Testis (tissue), 3 donors: ENCODE data around the gene SYT8. TPM values are rescaled to one million over a fixed set of nuclear protein-coding genes. Genes with fewer than 3 reads are reported as not detected.
A peak's percentile ranks its signal among the peaks of the same experiment; 100 is the strongest.

Experiments
- DNase-seq: peaks from one replicate; pipeline ENCODE4 v3.0.0-alpha.2; 2019
- H3K27ac ChIP-seq, 2 donors: fragments of 200-600 bp; sonication (generic); one replicate each; pipeline ENCODE4 v1.5.1; 2019
- H3K27me3 ChIP-seq: fragments of 200-600 bp; sonication (generic); one replicate; pipeline ENCODE4 v1.5.1; 2019
- H3K36me3 ChIP-seq: fragments of 200-600 bp; sonication (generic); one replicate; pipeline ENCODE4 v1.5.1; 2017; ENCODE audit warnings: low read depth; ENCODE audit errors: missing control alignments
- H3K4me1 ChIP-seq: fragments of 200-600 bp; sonication (generic); one replicate; pipeline ENCODE4 v1.5.1; 2019
- H3K4me3 ChIP-seq, 2 donors: fragments of 200-600 bp; sonication (generic); one replicate each; pipeline ENCODE4 v1.5.1; 2017 to 2019
- H3K9me3 ChIP-seq: fragments of 200-600 bp; sonication (generic); one replicate; pipeline ENCODE4 v1.5.1; 2017
- POLR2A ChIP-seq: fragments of 450-650 bp; IDR thresholded peaks from one replicate; pipeline ENCODE4 v1.6.1; 2017; ENCODE audit warnings: antibody characterized with exemption, mild to moderate bottlenecking, moderate library complexity
- WGBS, 2 donors: methylation state at CpG; one replicate each; pipeline ENCODE4 v1.1.5; 2018; 5-methylcytosine and 5-hydroxymethylcytosine counted together
- intact Hi-C: fragments of 100-400 bp; cut with DNase I; formaldehyde crosslinking; loops from one replicate; pipeline ENCODE4 v1.15.1; 2023; ENCODE audit warnings: low total_unique reads
- polyA plus RNA-seq: library from polyadenylated mRNA; stranded (reverse); fragments of 350-450 nt; fragmentation: Illumina TruSeq; extraction: RNeasy Lipid Tissue Mini Kit (QIAGEN cat#74804); gene quantifications from one replicate; pipeline ENCODE4 v1.2.3, GENCODE V29; 2014; ENCODE audit warnings: low read depth, low replicate concordance; ENCODE audit not compliant: insufficient read depth
- total RNA-seq, 2 donors: library from RNA; depleted of rRNA; stranded (reverse); fragments of >200 nt; gene quantifications; one replicate each; pipeline ENCODE4 v1.2.3, GENCODE V29; 2016
- TF ChIP-seq, protein P1 (sequence below), 3 experiments: fragments of 450-650 bp in 2 of 3; fragments of 200-600 bp in 1 of 3; sonication (generic) in 1 of 3; IDR thresholded peaks; one replicate each; pipeline ENCODE4 v1.5.1; 2016 to 2019; ENCODE audit warnings: antibody characterized with exemption in 3 of 3, mild to moderate bottlenecking in 2 of 3, moderate library complexity in 1 of 3

Gene SYT8
- total and polyA plus RNA-seq, 3 donors from 2014 or later, result 0.98 to 2.7 (median 1.7) TPM

GRCh38 chr11:1836011-1836945 is 1.5 kb downstream of the SYT8 start:
- DNase-seq, result no peak

GRCh38 chr11:1837171-1838076 is 2.6 kb downstream of the SYT8 start:
- Histone ChIP-seq H3K27me3 (no peaks in the 10 kb centered on the region), H3K4me1 (no peaks in the 10 kb centered on the region), H3K27ac (no peak overlapping the region), H3K36me3 (no peaks in the 10 kb centered on the region), H3K9me3 (no peaks in the 10 kb centered on the region), H3K4me3 (no peak overlapping the region)
- TF ChIP-seq POLR2A, result no peak
- TF ChIP-seq, protein P1, sequence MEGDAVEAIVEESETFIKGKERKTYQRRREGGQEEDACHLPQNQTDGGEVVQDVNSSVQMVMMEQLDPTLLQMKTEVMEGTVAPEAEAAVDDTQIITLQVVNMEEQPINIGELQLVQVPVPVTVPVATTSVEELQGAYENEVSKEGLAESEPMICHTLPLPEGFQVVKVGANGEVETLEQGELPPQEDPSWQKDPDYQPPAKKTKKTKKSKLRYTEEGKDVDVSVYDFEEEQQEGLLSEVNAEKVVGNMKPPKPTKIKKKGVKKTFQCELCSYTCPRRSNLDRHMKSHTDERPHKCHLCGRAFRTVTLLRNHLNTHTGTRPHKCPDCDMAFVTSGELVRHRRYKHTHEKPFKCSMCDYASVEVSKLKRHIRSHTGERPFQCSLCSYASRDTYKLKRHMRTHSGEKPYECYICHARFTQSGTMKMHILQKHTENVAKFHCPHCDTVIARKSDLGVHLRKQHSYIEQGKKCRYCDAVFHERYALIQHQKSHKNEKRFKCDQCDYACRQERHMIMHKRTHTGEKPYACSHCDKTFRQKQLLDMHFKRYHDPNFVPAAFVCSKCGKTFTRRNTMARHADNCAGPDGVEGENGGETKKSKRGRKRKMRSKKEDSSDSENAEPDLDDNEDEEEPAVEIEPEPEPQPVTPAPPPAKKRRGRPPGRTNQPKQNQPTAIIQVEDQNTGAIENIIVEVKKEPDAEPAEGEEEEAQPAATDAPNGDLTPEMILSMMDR (IDR thresholded peaks at IDR 0.05), result peak; percentile 78 to 82 (median 81)
- 70 to 88% methylated on average over 5 to 33 of the region's 38 CpGs for WGBS, 2 donors
- intact Hi-C loops, result loop anchor here (10.0 kb wide), 2 partner anchors 183 to 317 kb away; no protein-coding TSS in a partner anchor
- peak; percentile 56 for DNase-seq

More at GRCh38 chr11:1836011-1836945, 1.5 kb downstream of the SYT8 start:
- no peak for TF ChIP-seq POLR2A
- TF ChIP-seq, protein P1 (IDR thresholded peaks at IDR 0.05), result no peak
- Histone ChIP-seq H3K4me3 (no peak overlapping the region), H3K27me3 (no peaks in the 10 kb centered on the region), H3K4me1 (peaks cover 4% of the 10 kb centered on the region), H3K9me3 (no peaks in the 10 kb centered on the region), H3K36me3 (no peaks in the 10 kb centered on the region), H3K27ac (no peak overlapping the region)
- WGBS, 2 donors, result 88 to 91% methylated on average over 27 to 43 of the region's 43 CpGs
- intact Hi-C loops, result loop anchor here (10.0 kb wide), 2 partner anchors 181 to 319 kb away; no protein-coding TSS in a partner anchor

DNA sequence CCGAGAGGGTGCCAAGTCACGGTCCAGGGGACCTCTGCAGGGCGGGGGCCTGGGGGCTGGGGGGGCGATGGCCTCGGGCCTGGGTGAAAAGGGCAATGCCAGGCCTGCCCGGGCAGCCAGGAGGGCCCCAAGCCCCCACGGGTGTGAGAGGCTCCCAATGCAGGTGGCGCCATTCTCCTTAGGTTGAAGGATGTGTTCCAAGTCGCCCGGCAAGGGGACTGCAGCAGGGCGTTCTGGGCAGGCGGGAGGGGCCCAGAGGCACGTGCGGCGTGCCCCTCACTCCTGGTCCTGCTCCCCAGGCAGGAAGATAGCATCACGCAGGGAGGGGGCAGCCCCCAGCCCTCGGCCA is 3.3 kb downstream of the SYT8 start:
- H3K27ac ChIP-seq, result no peak overlapping the region
- TF ChIP-seq, protein P1 (IDR thresholded peaks at IDR 0.05), result no peak
- no peak for TF ChIP-seq POLR2A
- WGBS, 2 donors, result 77% methylated on average over 15 of the region's 17 CpGs; no CpG with 5 or more reads in 1 of the 2 donors
- intact Hi-C loops, result loop anchor here (10.0 kb wide), 2 partner anchors 183 to 317 kb away; no protein-coding TSS in a partner anchor
- H3K36me3 ChIP-seq, result no peaks in the 10 kb centered on the region
- no peak for DNase-seq
- no peak overlapping the region for H3K4me3 ChIP-seq
- no peaks in the 10 kb centered on the region for H3K27me3 ChIP-seq
- no peaks in the 10 kb centered on the region for H3K9me3 ChIP-seq
- no peaks in the 10 kb centered on the region for H3K4me1 ChIP-seq

DNA sequence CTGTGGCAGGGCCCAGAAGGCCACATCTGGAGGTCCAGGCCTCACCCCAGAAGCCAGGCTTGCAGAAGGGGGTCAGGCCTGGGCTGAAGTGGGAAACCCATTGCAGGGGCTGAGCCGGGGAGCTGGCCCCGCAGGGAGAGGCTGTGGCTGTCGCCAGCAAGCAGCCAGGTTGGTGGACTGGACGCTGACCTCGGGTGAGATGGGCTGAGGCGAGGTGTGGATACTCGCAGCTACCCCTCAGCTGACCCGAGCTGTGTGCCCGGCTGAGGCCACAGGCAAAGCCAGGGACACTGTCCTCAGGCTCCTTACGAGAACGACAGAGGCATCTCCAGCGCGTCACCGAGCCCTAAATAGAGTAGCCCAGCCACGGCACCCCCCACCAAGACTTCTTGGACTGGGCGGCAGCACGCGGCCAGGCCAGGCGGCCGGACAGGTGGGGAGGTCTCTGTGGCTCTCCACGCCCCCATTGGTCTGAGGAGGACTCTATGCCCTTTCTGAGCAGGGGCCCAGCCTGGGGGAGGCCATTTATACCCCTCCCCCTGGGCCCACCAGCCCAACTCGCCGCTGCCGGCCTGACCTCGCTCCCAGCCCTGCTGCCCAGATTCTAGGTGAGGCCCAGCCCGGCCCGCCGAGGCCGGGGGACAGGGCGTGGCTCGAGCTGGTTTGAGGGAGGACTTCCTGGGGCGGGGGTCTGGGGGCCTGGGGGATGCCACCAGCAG is 3.8 kb downstream of the SYT8 start, which contains the start of gene TNNI2:
TSS of gene TNNI2 (plus strand) at position 556 of the 719 bp plus-strand sequence. CDS start 716 bp downstream, outside the sequence.
- Histone ChIP-seq H3K27ac (no peak within 1 kb of the TSS), H3K4me3 (no peak within 1 kb of the TSS), H3K36me3 (no peaks in the 10 kb centered on the region), H3K4me1 (no peaks in the 10 kb centered on the region), H3K9me3 (no peaks in the 10 kb centered on the region), H3K27me3 (no peaks in the 10 kb centered on the region)
- intact Hi-C loops, result loop anchor here (10.0 kb wide), 2 partner anchors 184 to 316 kb away; no protein-coding TSS in a partner anchor
- no peak for DNase-seq
- 85 to 99% methylated on average over 12 to 32 of the region's 32 CpGs for WGBS, 2 donors
- TF ChIP-seq POLR2A, result no peak
- TF ChIP-seq, protein P1 (IDR thresholded peaks at IDR 0.05), result no peak
